DMS153 treated with DMSO at 0.1 percent for 48 hours (cell line): Measurements from ENCODE around the gene LPIN3.
"Not testable (repeated sequence)": the region's sequence is repeated elsewhere in the genome, so short reads cannot be mapped to it uniquely, and the experiment has no call there.

Experiments
- DNase-seq: peaks from one replicate; lab custom pipeline; 2025; ENCODE audit not compliant: unreplicated experiment; lab: John Stamatoyannopoulos, UW

Gene LPIN3, protein sequence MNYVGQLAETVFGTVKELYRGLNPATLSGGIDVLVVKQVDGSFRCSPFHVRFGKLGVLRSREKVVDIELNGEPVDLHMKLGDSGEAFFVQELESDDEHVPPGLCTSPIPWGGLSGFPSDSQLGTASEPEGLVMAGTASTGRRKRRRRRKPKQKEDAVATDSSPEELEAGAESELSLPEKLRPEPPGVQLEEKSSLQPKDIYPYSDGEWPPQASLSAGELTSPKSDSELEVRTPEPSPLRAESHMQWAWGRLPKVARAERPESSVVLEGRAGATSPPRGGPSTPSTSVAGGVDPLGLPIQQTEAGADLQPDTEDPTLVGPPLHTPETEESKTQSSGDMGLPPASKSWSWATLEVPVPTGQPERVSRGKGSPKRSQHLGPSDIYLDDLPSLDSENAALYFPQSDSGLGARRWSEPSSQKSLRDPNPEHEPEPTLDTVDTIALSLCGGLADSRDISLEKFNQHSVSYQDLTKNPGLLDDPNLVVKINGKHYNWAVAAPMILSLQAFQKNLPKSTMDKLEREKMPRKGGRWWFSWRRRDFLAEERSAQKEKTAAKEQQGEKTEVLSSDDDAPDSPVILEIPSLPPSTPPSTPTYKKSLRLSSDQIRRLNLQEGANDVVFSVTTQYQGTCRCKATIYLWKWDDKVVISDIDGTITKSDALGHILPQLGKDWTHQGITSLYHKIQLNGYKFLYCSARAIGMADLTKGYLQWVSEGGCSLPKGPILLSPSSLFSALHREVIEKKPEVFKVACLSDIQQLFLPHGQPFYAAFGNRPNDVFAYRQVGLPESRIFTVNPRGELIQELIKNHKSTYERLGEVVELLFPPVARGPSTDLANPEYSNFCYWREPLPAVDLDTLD

GRCh38 chr20:41340327-41341055, at the start of gene LPIN3:
TSS of gene LPIN3 (plus strand) at chr20:41340821. CDS start at chr20:41345804, 4,983 bp downstream.
- peak; percentile 81 for DNase-seq

DNA sequence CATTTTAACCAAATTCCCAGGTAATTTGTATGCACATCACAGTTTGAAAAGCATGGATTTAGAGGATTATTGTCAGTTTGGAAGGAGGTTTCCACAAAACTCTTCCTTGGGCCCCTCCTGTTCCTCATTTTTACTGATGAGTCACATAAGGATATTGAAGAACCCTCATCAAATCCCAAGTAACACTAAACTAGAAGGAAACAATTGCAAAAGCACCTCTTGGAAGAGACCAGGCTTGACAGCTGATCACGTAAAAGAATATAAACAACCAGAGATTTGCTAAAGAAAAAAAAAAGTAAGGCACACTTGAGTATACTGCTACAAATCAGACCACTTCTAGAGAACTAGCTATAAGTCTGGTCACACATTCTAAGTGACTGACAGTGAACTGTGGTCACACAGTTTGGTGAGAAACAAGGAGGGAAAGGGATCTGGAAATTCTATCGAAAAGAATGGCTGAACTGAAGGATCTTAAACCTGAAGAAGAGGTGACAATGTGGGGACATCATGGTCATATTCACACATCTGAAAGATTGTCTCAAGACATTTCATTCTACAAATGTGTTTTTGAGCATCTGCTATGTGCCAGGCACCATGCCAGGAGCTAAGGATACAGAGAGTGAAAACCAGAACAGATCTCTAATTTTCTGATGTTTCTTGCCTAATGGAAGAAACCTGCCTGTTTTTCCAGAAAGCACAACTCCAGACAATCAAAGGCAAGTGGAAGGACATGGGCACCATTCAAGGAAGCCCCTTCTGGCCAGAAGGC, 47.2 kb upstream of the LPIN3 start:
- no peak for DNase-seq

DNA sequence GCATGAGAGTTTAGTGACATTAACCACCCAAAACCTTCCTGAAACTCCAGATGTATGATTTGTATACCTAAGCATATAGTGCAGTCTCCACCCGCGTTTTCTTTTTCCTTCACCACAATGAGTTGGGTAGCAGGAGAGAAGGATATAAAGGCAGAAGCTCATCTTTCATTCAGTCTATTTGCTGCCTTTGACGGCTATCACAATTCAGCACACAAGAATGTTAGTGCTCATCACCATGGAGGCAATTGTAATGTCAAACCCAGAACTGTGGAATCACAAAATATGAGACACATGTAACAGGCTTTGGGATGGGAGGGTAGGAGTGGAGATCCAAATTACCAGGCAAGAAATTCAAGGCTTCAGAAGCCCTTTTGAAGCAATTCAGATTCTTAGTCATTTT, 40.7 kb upstream of the LPIN3 start:
- DNase-seq: no peak

DNA sequence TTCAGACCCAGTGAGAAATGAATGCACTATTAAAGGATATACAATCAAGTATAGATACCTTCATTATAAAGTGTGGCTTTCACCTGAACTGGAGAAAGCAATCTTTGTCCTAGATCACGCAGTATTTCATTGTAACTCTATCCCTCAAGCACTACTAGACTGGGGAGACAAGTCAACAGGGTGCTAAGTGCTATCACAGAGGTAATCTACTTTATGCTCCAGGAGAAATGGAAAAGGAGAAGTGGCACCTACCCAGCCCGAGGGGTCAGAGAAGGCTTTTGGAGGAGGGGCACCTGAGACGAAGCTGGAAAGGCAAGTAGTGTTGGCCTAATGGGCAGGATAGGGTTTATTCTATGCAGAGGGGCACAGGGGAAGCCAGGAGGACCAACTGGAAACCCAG, 40.2 kb upstream of the LPIN3 start:
- no peak for DNase-seq

DNA sequence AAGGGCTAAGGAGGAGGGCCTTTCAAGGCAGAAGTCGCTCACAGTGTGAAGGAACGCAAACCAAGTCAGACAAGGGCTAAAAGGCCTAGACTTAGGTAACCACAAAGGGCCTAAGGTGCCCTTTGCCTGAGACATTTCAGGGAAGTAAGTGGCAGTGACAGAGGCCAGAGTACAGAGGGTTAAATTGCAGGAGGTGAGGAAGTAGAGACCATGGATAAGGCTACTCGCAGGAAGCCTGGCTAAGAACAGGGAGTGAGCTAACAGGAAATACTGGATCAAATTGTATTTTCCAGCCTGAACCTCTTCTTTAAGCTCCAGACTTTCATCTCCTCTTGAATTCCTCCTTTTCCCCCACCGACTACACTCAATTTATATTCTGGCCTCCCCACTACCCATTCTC, 39.7 kb upstream of the LPIN3 start:
- no peak for DNase-seq

DNA sequence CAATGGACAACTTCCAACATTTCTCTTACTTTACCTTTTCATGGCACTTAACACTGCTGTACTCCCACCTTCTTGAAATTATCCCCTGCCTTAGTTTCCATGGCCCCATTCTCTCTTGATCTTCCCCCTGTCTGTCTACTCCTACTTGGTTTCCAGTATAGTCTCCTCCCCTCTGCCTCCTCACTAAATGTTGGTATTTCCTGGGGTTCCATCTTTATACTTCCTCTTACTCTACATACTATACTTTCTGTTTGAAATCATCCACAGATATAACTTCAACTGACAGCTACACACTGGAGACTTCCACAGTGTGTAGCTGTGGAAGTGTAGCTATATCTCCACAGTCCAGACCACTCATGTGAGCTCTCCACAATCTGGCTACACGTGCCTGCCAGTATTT, 36.6 kb upstream of the LPIN3 start:
- DNase-seq: no peak

- DNase-seq: no peak
These were observed 36.1 kb upstream of the LPIN3 start for GRCh38 chr20:41304424-41305079.

GRCh38 chr20:41306061-41306727, 34.4 kb upstream of the LPIN3 start:
- no peak for DNase-seq

GRCh38 chr20:41307021-41307420, 33.6 kb upstream of the LPIN3 start:
- DNase-seq: no peak

- DNase-seq: no peak
These were observed 32.3 kb upstream of the LPIN3 start for GRCh38 chr20:41308290-41308711.

GRCh38 chr20:41308726-41309413, 31.8 kb upstream of the LPIN3 start:
- DNase-seq: no peak

DNA sequence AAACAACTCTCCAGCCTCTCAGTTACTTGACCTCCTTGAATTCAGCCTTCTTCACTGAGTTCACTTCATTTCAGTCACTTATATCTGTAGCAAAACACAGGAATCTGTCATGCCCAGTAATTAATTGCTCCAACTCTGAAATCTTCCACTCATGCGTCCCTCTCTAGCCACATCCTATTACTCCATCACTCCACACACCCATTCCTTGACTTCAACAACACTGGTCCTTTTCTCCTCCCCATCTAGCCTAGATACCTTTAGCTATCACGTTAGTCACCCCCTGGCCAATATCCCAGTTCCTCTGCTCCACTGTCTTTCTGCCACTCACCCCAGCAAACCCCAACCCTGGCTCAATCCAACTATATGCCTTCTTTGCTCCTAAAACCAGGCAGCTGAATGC, 30.8 kb upstream of the LPIN3 start:
- DNase-seq: no peak

DNA sequence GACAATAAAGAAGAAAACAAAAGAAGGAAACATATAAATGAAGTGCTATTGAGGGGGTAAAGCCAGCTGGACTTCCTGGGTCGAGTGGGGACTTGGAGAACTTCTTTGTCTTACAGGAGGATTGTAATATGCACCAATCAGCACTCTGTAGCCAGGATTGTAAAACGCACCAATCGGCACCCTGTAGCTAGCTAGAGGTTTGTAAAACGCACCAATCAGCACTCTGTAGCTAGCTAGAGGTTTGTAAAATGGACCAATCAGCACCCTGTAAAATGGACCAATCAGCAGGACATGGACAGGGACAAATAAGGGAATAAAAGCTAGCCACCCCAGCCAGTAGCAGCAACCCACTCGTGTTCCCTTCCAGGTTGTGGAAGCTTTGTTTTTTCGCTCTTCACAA, 28.6 kb upstream of the LPIN3 start:
- not testable (repeated sequence) for DNase-seq

DNA sequence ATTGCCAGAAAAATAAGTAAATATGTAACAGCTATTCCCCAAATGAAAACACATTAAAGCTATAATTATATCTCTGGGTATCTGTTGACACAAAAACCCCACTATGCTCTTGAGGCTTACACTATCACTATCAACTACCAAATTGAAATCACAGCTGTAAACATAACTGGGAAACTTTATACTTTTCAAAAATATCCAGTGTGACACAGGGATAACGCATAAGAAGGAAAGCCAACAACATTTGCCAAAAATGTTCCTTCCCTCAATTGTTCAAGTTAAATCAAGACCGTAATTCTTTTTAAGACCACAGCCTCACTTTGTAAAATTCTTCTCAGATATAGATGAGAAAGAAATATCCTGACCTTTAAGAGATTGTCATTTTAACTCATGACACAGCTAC, 26.2 kb upstream of the LPIN3 start:
- DNase-seq: no peak

- no peak for DNase-seq
These were observed 24.6 kb upstream of the LPIN3 start for GRCh38 chr20:41316051-41316450.

- DNase-seq: no peak
These were observed 23.7 kb upstream of the LPIN3 start for GRCh38 chr20:41316602-41317545.

DNA sequence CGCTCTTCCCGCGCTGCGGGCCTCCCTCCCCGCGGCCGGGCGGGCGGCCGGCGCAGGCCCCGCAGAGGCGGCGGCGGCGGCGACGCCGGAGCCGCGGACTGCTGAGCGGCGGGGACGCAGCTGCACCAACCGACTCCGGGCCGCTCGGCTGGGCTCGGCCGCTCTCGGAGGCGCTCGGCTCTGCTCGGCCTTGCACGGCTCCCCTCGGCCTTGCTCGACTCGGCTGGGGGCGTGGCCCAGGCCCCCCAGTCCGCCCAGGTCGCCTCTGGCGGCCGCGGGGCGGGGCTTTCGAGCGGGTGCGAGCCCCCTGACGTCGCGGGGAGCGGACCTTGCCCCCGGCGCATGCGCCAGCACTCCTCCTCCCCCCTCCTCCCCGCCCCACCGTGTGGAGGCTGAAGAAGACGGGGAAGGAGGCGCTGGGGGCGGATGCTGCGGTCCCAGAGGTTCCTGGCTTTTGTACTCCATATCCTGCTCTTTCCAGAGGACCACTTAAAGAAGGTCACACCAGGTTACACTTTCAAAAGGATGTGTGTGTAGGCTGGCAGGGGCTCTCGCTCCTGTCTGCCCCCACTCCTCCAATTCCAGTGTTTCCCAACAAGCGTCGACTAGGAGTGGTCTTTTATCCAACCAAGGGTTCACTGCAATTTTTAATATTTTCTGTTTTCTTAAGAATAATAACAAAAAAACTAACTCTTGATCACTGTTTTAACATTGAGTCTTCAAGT, 22.9 kb upstream of the LPIN3 start, which contains the start of gene ZHX3:
Gene ZHX3 (minus strand): TSS at position 186 of the 725 bp plus-strand sequence. CDS start 112,815 bp downstream, outside the sequence.
- peak; percentile 86 for DNase-seq
